HepG2 (cell line): ENCODE measurements around the gene GSTA5. TPM values are rescaled to one million over a fixed set of nuclear protein-coding genes. Genes with fewer than 3 reads are reported as not detected.
"Not testable (repeated sequence)": the region's sequence is repeated elsewhere in the genome, so short reads cannot be mapped to it uniquely, and the experiment has no call there.

ENCODE experiments used
- ATAC-seq: fragments of 200-7000 bp; cut with Tn5 transposase; 3 replicates; pipeline ENCODE4 v1.9.1; 2020; ENCODE audit warnings: mild to moderate bottlenecking, moderate library complexity
- BruUV-seq: library from RNA; stranded (reverse); fragments of 400-500 nt; replicated peaks from 2 replicates; lab custom pipeline; 2021; lab: Mats Ljungman, UMichigan
- CTCF ChIA-PET: fragments of 300-600 bp; formaldehyde crosslinking; extraction: SDS; loops from one replicate; lab custom pipeline; 2021; ENCODE audit warnings: low total read pairs, inconsistent platforms, low intra/inter-chr PET ratio; lab: Yijun Ruan, JAX
- POLR2A ChIA-PET: fragments of 350-600 bp; sonication (Branson Sonifier 250); formaldehyde crosslinking; loops from one replicate; lab custom pipeline; 2020; ENCODE audit warnings: antibody characterized with exemption, inconsistent platforms; lab: Yijun Ruan, JAX
- DNase-seq: peaks from one replicate; pipeline ENCODE4 v3.0.0-alpha.2; 2015; ENCODE audit warnings: low spot score
- FAIRE-seq: peaks from 3 replicates; lab custom pipeline; 2011; peaks lifted over from hg19 to GRCh38; lab: Jason Lieb, UNC
- H2AFZ ChIP-seq: one replicate; pipeline ENCODE4 v1.6.1; 2011; ENCODE audit warnings: low read length, inconsistent platforms
- H3K27ac ChIP-seq: fragments of 300-600 bp; 3 replicates; pipeline ENCODE4 v1.8.0; 2011; ENCODE audit warnings: mixed run types, mild to moderate bottlenecking, mixed read lengths, low read length, inconsistent platforms; ENCODE audit not compliant: insufficient read depth; ENCODE audit errors: extremely low read length
- H3K27me3 ChIP-seq, 2 experiments: fragments of 200-600 bp in 1 of 2; 2 replicates in 1 of 2; 3 replicates in 1 of 2; pipeline versions ENCODE4 v1.6.0 to v1.8.0; 2011; ENCODE audit warnings: low read length in 2 of 2, mild to moderate bottlenecking in 2 of 2, moderate library complexity in 2 of 2, inconsistent platforms in 1 of 2; ENCODE audit not compliant: insufficient read depth in 2 of 2, control insufficient read depth in 1 of 2
- H3K36me3 ChIP-seq, 2 experiments: fragments of 200-600 bp in 1 of 2; replicated peaks in 1 of 2; 2 replicates in 1 of 2; 3 replicates in 1 of 2; pipeline versions ENCODE4 v1.5.1 to v1.8.0; 2011; ENCODE audit warnings: low read length in 2 of 2, inconsistent platforms in 1 of 2; ENCODE audit not compliant: insufficient read depth in 2 of 2, control insufficient read depth in 1 of 2
- H3K4me1 ChIP-seq: 2 replicates; pipeline ENCODE4 v1.5.1; 2012; ENCODE audit warnings: low read length, inconsistent platforms; ENCODE audit not compliant: insufficient read depth
- H3K4me2 ChIP-seq: 2 replicates; pipeline ENCODE4 v1.6.0; 2011; ENCODE audit warnings: low read depth, low read length, inconsistent platforms
- H3K4me3 ChIP-seq, 3 experiments: fragments of 200-600 bp in 1 of 3; sonication (generic), shearing (Covaris generic) in 1 of 3; replicated peaks in 1 of 3; 2 replicates each; pipeline ENCODE4 v1.5.1; 2011 to 2016; ENCODE audit warnings: low read length in 3 of 3, inconsistent platforms in 2 of 3, low read depth in 2 of 3, mild to moderate bottlenecking in 2 of 3, control low read depth in 1 of 3, mixed read lengths in 1 of 3; ENCODE audit not compliant: insufficient read depth in 1 of 3
- H3K79me2 ChIP-seq: one replicate; pipeline ENCODE4 v1.6.1; 2011; ENCODE audit warnings: low read length, inconsistent platforms; ENCODE audit not compliant: insufficient read depth
- H3K9ac ChIP-seq: 2 replicates; pipeline ENCODE4 v1.6.0; 2011; ENCODE audit warnings: mild to moderate bottlenecking, low read depth, low read length, inconsistent platforms; ENCODE audit not compliant: insufficient read depth
- H3K9me3 ChIP-seq: 2 replicates; pipeline ENCODE4 v1.5.1; 2012; ENCODE audit warnings: mild to moderate bottlenecking, low read length
- H4K20me1 ChIP-seq: 2 replicates; pipeline ENCODE4 v1.6.0; 2011; ENCODE audit warnings: inconsistent platforms, mild to moderate bottlenecking, low read length, moderate library complexity; ENCODE audit not compliant: insufficient read depth
- GPN1 ChIP-seq: sonication (generic); formaldehyde crosslinking; IDR thresholded peaks from 2 replicates; pipeline ENCODE4 v1.5.1; 2020; ENCODE audit warnings: missing genetic modification reagents, borderline replicate concordance
- MIXL1 ChIP-seq: IDR thresholded peaks from 2 replicates; pipeline ENCODE4 v1.6.1; 2016
- NR2F2 ChIP-seq: IDR thresholded peaks from 2 replicates; pipeline ENCODE4 v1.6.1; 2012; ENCODE audit warnings: low read depth, inconsistent platforms, borderline replicate concordance
- ZFP36L1 ChIP-seq: sonication (generic); formaldehyde crosslinking; IDR thresholded peaks from 2 replicates; pipeline ENCODE4 v1.8.0; 2022; ENCODE audit warnings: mild to moderate bottlenecking, missing genetic modification reagents, moderate library complexity
- ZNF337 ChIP-seq: sonication (generic); formaldehyde crosslinking; IDR thresholded peaks from 2 replicates; pipeline ENCODE4 v1.5.1; 2020; ENCODE audit warnings: missing genetic modification reagents, low read depth, mild to moderate bottlenecking, borderline replicate concordance
- WGBS: methylation state at CpG from one replicate; pipeline ENCODE4 v1.1.6; 2017; ENCODE audit warnings: low lambda C conversion rate; 5-methylcytosine and 5-hydroxymethylcytosine counted together
- in situ Hi-C: cut with HindIII; loops from 2 replicates; pipeline ENCODE4 v1.10.0; 2017; ENCODE audit warnings: low pct_unique_long_range_greater_than_20kb; ENCODE audit not compliant: extremely low pct_ligation_motif_present
- intact Hi-C: fragments of 100-400 bp; cut with micrococcal nuclease; formaldehyde crosslinking; loops from one replicate; pipeline ENCODE4 v1.10.0; 2022; ENCODE audit not compliant: unreplicated experiment
- polyA plus RNA-seq, 8 experiments: library from polyadenylated mRNA; depleted of rRNA in 3 of 8; stranded (reverse) in 7 of 8; unstranded in 1 of 8; fragments of >200 nt; fragmentation: Illumina TruSeq in 4 of 8; extraction: Trizol in 4 of 8; gene quantifications; 2 replicates each; pipeline versions ENCODE4 v1.2.1 to v1.2.3, GENCODE V29; 2011 to 2016; ENCODE audit warnings: low read depth in 4 of 8, missing spikeins in 1 of 8, mixed read lengths in 1 of 8; ENCODE audit not compliant: insufficient read depth in 1 of 8
- total RNA-seq, 5 experiments: library from RNA; depleted of rRNA; stranded (reverse); fragments of >200 nt; fragmentation: Illumina TruSeq; extraction: Trizol; gene quantifications; 2 replicates each; pipeline ENCODE4 v1.2.3, GENCODE V29; 2016; ENCODE audit warnings: low read depth in 1 of 5
- TF ChIP-seq, protein P1 (sequence below): sonication (generic); formaldehyde crosslinking; IDR thresholded peaks from 2 replicates; pipeline ENCODE4 v1.5.1; 2020; ENCODE audit warnings: missing genetic modification reagents, mild to moderate bottlenecking, borderline replicate concordance

Gene GSTA5
- total and polyA plus RNA-seq, 2 of the 13 experiments (the other 11 are each of a cell fraction or from before 2014, with no cell fraction given), result not detected

- no peak for TF ChIP-seq ZNF337 (CRISPR knock-in tag)
- TF ChIP-seq MIXL1 (CRISPR knock-in tag), result no peak
- no peak for TF ChIP-seq ZFP36L1 (CRISPR knock-in tag)
- no peak for TF ChIP-seq NR2F2
- TF ChIP-seq, protein P1, sequence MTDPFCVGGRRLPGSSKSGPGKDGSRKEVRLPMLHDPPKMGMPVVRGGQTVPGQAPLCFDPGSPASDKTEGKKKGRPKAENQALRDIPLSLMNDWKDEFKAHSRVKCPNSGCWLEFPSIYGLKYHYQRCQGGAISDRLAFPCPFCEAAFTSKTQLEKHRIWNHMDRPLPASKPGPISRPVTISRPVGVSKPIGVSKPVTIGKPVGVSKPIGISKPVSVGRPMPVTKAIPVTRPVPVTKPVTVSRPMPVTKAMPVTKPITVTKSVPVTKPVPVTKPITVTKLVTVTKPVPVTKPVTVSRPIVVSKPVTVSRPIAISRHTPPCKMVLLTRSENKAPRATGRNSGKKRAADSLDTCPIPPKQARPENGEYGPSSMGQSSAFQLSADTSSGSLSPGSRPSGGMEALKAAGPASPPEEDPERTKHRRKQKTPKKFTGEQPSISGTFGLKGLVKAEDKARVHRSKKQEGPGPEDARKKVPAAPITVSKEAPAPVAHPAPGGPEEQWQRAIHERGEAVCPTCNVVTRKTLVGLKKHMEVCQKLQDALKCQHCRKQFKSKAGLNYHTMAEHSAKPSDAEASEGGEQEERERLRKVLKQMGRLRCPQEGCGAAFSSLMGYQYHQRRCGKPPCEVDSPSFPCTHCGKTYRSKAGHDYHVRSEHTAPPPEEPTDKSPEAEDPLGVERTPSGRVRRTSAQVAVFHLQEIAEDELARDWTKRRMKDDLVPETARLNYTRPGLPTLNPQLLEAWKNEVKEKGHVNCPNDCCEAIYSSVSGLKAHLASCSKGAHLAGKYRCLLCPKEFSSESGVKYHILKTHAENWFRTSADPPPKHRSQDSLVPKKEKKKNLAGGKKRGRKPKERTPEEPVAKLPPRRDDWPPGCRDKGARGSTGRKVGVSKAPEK (CRISPR knock-in tag), result no peak
- no peak for TF ChIP-seq GPN1
Measured at GRCh38 chr6:52871621-52872020, 31.0 kb upstream of the GSTA5 start (continued).

GRCh38 chr6:52870335-52871091, 29.9 kb upstream of the GSTA5 start:
- CTCF ChIA-PET, result not testable (repeated sequence)

DNA sequence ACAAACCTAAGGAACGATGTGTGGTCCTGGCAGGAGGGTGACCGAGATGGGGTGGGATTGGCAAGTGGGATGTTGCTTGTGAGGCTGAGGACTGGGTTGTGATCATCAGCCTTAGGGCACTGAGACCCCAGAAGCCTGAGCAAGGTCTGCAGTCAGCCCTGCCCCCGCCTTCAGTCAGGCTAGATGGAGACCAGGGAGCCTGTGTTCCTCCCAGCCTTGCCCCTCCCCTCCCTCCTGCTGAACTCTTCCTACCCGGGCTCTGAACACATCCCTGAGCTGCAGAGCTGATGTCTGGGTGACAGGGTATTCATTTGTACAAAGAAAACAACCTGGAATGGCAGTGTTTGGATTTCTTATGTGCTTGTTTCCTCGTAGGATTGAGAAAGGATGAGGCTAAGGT, 28.3 kb upstream of the GSTA5 start:
- H3K4me1 ChIP-seq, H2AFZ ChIP-seq, intact Hi-C loops, DNase-seq, H3K27ac ChIP-seq, BruUV-seq, H3K4me2 ChIP-seq, in situ Hi-C loops, H3K27me3 ChIP-seq, H4K20me1 ChIP-seq, FAIRE-seq, CTCF ChIA-PET, H3K9ac ChIP-seq, H3K4me3 ChIP-seq, H3K9me3 ChIP-seq, H3K36me3 ChIP-seq, H3K79me2 ChIP-seq, POLR2A ChIA-PET: not testable (repeated sequence)
- WGBS, result 18% methylated on average over 4 of the region's 5 CpGs
- ATAC-seq, result peak; percentile 35; the same call in 2 of the 3 replicates

More at GRCh38 chr6:52870335-52871091, 29.9 kb upstream of the GSTA5 start:
- ATAC-seq, BruUV-seq, H3K27me3 ChIP-seq, H3K4me1 ChIP-seq, H3K36me3 ChIP-seq, H3K79me2 ChIP-seq, H4K20me1 ChIP-seq, intact Hi-C loops, H3K9ac ChIP-seq, in situ Hi-C loops, H3K9me3 ChIP-seq, POLR2A ChIA-PET, H2AFZ ChIP-seq, H3K4me2 ChIP-seq, H3K27ac ChIP-seq, DNase-seq, FAIRE-seq, H3K4me3 ChIP-seq: not testable (repeated sequence)
- WGBS, result 80% methylated on average over 3 of the region's 3 CpGs
